CD14-positive monocyte (primary cell): Measurements from ENCODE around the gene TATDN3. TPM values are rescaled to one million over a fixed set of nuclear protein-coding genes. Genes with fewer than 3 reads are reported as not detected.

Source experiments
- DNase-seq, 3 donors: peaks; one replicate each; pipeline ENCODE4 v3.0.0-alpha.2; 2011 to 2022
- H2AFZ ChIP-seq: 2 replicates; pipeline ENCODE4 v1.6.0; 2012; ENCODE audit warnings: mild to moderate bottlenecking, low read depth, low read length, inconsistent platforms; ENCODE audit not compliant: insufficient read depth, poor library complexity, severe bottlenecking
- H3K27ac ChIP-seq, 2 donors: 1 replicate in 1 of 2; 2 replicates in 1 of 2; pipeline ENCODE4 v1.5.1; 2012 to 2013; ENCODE audit warnings: low read length in 2 of 2, control low read depth in 1 of 2, inconsistent platforms in 1 of 2, low read depth in 1 of 2, mild to moderate bottlenecking in 1 of 2
- H3K27me3 ChIP-seq, 2 donors: one replicate each; pipeline versions ENCODE4 v1.6.0 to v1.6.1; 2011 to 2013; ENCODE audit warnings: low read length in 2 of 2; ENCODE audit not compliant: control insufficient read depth in 2 of 2, insufficient read depth in 2 of 2
- H3K36me3 ChIP-seq, 2 donors: replicated peaks in 1 of 2; 1 replicate in 1 of 2; 2 replicates in 1 of 2; pipeline versions ENCODE4 v1.5.1 to v1.6.1; 2012 to 2013; ENCODE audit warnings: low read length in 2 of 2, control low read depth in 1 of 2, inconsistent platforms in 1 of 2, mild to moderate bottlenecking in 1 of 2; ENCODE audit not compliant: insufficient read depth in 2 of 2, control insufficient read depth in 1 of 2
- H3K4me1 ChIP-seq, 2 donors: 1 replicate in 1 of 2; 2 replicates in 1 of 2; pipeline versions ENCODE4 v1.5.1 to v1.6.1; 2012 to 2013; ENCODE audit warnings: low read length in 2 of 2, control low read depth in 1 of 2, inconsistent platforms in 1 of 2, mild to moderate bottlenecking in 1 of 2, moderate library complexity in 1 of 2; ENCODE audit not compliant: insufficient read depth in 2 of 2, control insufficient read depth in 1 of 2
- H3K4me2 ChIP-seq: replicated peaks from 2 replicates; pipeline ENCODE3; 2012; ENCODE audit warnings: low read length, moderate library complexity, mild to moderate bottlenecking; ENCODE audit not compliant: poor library complexity, severe bottlenecking; ENCODE audit errors: extremely low read depth
- H3K4me3 ChIP-seq, 3 experiments: fragments of 200-600 bp in 1 of 3; sonication (generic) in 1 of 3; replicated peaks in 1 of 3; 1 replicate in 2 of 3; 2 replicates in 1 of 3; pipeline ENCODE4 v1.5.1; 2011 to 2013; ENCODE audit warnings: low read length in 3 of 3, mild to moderate bottlenecking in 3 of 3, control low read depth in 2 of 3, low read depth in 2 of 3, inconsistent platforms in 1 of 3, moderate library complexity in 1 of 3
- H3K79me2 ChIP-seq: 2 replicates; pipeline ENCODE4 v1.6.0; 2012; ENCODE audit warnings: mild to moderate bottlenecking, control low read depth, inconsistent platforms, low read length, moderate library complexity; ENCODE audit not compliant: insufficient read depth
- H3K9ac ChIP-seq: 2 replicates; pipeline ENCODE4 v1.6.0; 2017; ENCODE audit warnings: low read length, mild to moderate bottlenecking; ENCODE audit not compliant: insufficient read depth, poor library complexity, severe bottlenecking
- H3K9me3 ChIP-seq, 2 donors: replicated peaks in 1 of 2; 1 replicate in 1 of 2; 2 replicates in 1 of 2; pipeline versions ENCODE4 v1.5.1 to v1.6.1; 2012 to 2013; ENCODE audit warnings: low read length in 2 of 2, control low read depth in 1 of 2; ENCODE audit not compliant: control insufficient read depth in 1 of 2, insufficient read depth in 1 of 2
- H4K20me1 ChIP-seq: 2 replicates; pipeline ENCODE4 v1.6.0; 2012; ENCODE audit warnings: mild to moderate bottlenecking, low read length, control low read depth, moderate library complexity; ENCODE audit not compliant: insufficient read depth
- H3K27ac Mint-ChIP-seq, 7 donors: one replicate each; pipeline ENCODE4 v1.8.0; 2020; ENCODE audit warnings: mild to moderate bottlenecking in 7 of 7, mixed read lengths in 7 of 7, moderate library complexity in 6 of 7, inconsistent platforms in 2 of 7
- H3K27me3 Mint-ChIP-seq, 3 donors: one replicate each; pipeline ENCODE4 v1.8.0; 2021 to 2022; ENCODE audit warnings: low read depth in 3 of 3, mild to moderate bottlenecking in 3 of 3, mixed read lengths in 3 of 3, moderate library complexity in 3 of 3, inconsistent platforms in 1 of 3
- H3K36me3 Mint-ChIP-seq, 2 donors: one replicate each; pipeline ENCODE4 v1.8.0; 2020; ENCODE audit warnings: mixed read lengths in 2 of 2, inconsistent platforms in 1 of 2, mild to moderate bottlenecking in 1 of 2
- H3K4me1 Mint-ChIP-seq: one replicate; pipeline ENCODE4 v1.8.0; 2020; ENCODE audit warnings: mild to moderate bottlenecking, mixed read lengths
- H3K4me3 Mint-ChIP-seq, 2 donors: one replicate each; pipeline ENCODE4 v1.8.0; 2020; ENCODE audit warnings: mild to moderate bottlenecking in 2 of 2, mixed read lengths in 2 of 2, moderate library complexity in 1 of 2
- H3K9me3 Mint-ChIP-seq, 7 donors: one replicate each; pipeline ENCODE4 v1.8.0; 2020 to 2022; ENCODE audit warnings: mixed read lengths in 7 of 7, mild to moderate bottlenecking in 6 of 7, moderate library complexity in 6 of 7, inconsistent platforms in 2 of 7
- WGBS: methylation state at CpG from one replicate; pipeline ENCODE4 v1.1.5; 2013; ENCODE audit warnings: missing lambda C conversion rate; ENCODE audit not compliant: insufficient coverage; 5-methylcytosine and 5-hydroxymethylcytosine counted together
- intact Hi-C, 2 donors: fragments of 100-400 bp; cut with micrococcal nuclease; formaldehyde crosslinking; loops; one replicate each; pipeline versions ENCODE4 v1.15.0 to v1.15.1; 2023
- polyA plus RNA-seq, 3 donors: library from polyadenylated mRNA; depleted of rRNA in 1 of 3; unstranded in 2 of 3; stranded (reverse) in 1 of 3; fragments of 300-500 nt in 2 of 3; fragments of >200 nt in 1 of 3; fragmentation: Illumina TruSeq in 2 of 3; gene quantifications; 1 replicate in 2 of 3; 2 replicates in 1 of 3; pipeline ENCODE4 v1.2.3, GENCODE V29; 2012 to 2021
- TF ChIP-seq, protein P1 (sequence below): fragments of 200-600 bp; IDR thresholded peaks from one replicate; pipeline ENCODE4 v1.8.0; 2022; ENCODE audit warnings: antibody characterized with exemption, mild to moderate bottlenecking

TATDN3 gene
- polyA plus RNA-seq, 3 donors = 12.1 to 34.3 (median 31.4) TPM

GRCh38 chr1:212780759-212781158, 10.9 kb upstream of the TATDN3 start:
- H3K36me3 Mint-ChIP-seq = peaks cover 33 to 40% of the 10 kb centered on the region in 2 donors

GRCh38 chr1:212781225-212781624, 10.5 kb upstream of the TATDN3 start:
- Histone ChIP-seq H2AFZ (no peak overlapping the region), H3K4me2 (no peak overlapping the region), H3K27me3 (no peaks in the 10 kb centered on the region), H3K27ac (no peak overlapping the region), H3K36me3 (peaks cover 38 to 47% of the 10 kb centered on the region in 2 donors), H4K20me1 (no peaks in the 10 kb centered on the region), H3K9me3 (no peaks in the 10 kb centered on the region), H3K4me1 (peaks cover 11 to 21% of the 10 kb centered on the region in 2 donors), H3K4me3 (no peak overlapping the region), H3K79me2 (peaks cover 2% of the 10 kb centered on the region), H3K9ac (no peak overlapping the region)
- H3K27me3 Mint-ChIP-seq = peaks cover 0 to 2% (median 0%) of the 10 kb centered on the region in 3 donors
- TF ChIP-seq, protein P1, sequence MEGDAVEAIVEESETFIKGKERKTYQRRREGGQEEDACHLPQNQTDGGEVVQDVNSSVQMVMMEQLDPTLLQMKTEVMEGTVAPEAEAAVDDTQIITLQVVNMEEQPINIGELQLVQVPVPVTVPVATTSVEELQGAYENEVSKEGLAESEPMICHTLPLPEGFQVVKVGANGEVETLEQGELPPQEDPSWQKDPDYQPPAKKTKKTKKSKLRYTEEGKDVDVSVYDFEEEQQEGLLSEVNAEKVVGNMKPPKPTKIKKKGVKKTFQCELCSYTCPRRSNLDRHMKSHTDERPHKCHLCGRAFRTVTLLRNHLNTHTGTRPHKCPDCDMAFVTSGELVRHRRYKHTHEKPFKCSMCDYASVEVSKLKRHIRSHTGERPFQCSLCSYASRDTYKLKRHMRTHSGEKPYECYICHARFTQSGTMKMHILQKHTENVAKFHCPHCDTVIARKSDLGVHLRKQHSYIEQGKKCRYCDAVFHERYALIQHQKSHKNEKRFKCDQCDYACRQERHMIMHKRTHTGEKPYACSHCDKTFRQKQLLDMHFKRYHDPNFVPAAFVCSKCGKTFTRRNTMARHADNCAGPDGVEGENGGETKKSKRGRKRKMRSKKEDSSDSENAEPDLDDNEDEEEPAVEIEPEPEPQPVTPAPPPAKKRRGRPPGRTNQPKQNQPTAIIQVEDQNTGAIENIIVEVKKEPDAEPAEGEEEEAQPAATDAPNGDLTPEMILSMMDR = no peak
- peaks cover 0 to 3% (median 0%) of the 10 kb centered on the region in 7 donors for H3K9me3 Mint-ChIP-seq
- no peak overlapping the region for H3K4me3 Mint-ChIP-seq
- intact Hi-C loops = loop anchor here (5.0 to 10.0 kb wide), 3 partner anchors 114 to 326 kb away; no protein-coding TSS in a partner anchor
- no CpG with 5 or more reads among the region's 2 CpGs for WGBS
- DNase-seq = no peak
- H3K36me3 Mint-ChIP-seq = peaks cover 38 to 44% of the 10 kb centered on the region in 2 donors
- no peak overlapping the region for H3K27ac Mint-ChIP-seq
- H3K4me1 Mint-ChIP-seq = peaks cover 24% of the 10 kb centered on the region

More at GRCh38 chr1:212780759-212781158, 10.9 kb upstream of the TATDN3 start:
- no peaks in the 10 kb centered on the region for H4K20me1 ChIP-seq
- intact Hi-C loops = loop anchor here (5.0 to 10.0 kb wide), 3 partner anchors 113 to 326 kb away; no protein-coding TSS in a partner anchor
- H3K27me3 ChIP-seq = no peaks in the 10 kb centered on the region
- peaks cover 34 to 43% of the 10 kb centered on the region in 2 donors for H3K36me3 ChIP-seq
- H3K9me3 ChIP-seq = no peaks in the 10 kb centered on the region
- TF ChIP-seq, protein P1 = no peak
- peaks cover 24% of the 10 kb centered on the region for H3K4me1 Mint-ChIP-seq
- H3K27ac Mint-ChIP-seq = no peak overlapping the region
- no peak overlapping the region for H3K4me3 Mint-ChIP-seq
- H3K4me3 ChIP-seq = no peak overlapping the region
- peaks cover 0 to 3% (median 0%) of the 10 kb centered on the region in 7 donors for H3K9me3 Mint-ChIP-seq
- no CpG with 5 or more reads among the region's 3 CpGs for WGBS
- no peaks in the 10 kb centered on the region for H3K79me2 ChIP-seq
- peaks cover 0 to 2% (median 0%) of the 10 kb centered on the region in 3 donors for H3K27me3 Mint-ChIP-seq
- H2AFZ ChIP-seq = no peak overlapping the region
- H3K27ac ChIP-seq = no peak overlapping the region
- H3K9ac ChIP-seq = no peak overlapping the region
- DNase-seq = no peak
- peaks cover 11 to 21% of the 10 kb centered on the region in 2 donors for H3K4me1 ChIP-seq
- no peak overlapping the region for H3K4me2 ChIP-seq
